Activated T-helper 9 cell treated with anti-CD3 and anti-CD28 coated beads, Interleukin-2, amount 50 U/mL, for 16 hours (primary cell): Measurements from ENCODE around the gene SF3A1.

Experiments
- DNase-seq: peaks from one replicate; pipeline ENCODE4 v3.0.0-alpha.2; 2020; ENCODE audit warnings: low read depth

The SF3A1 gene

DNA sequence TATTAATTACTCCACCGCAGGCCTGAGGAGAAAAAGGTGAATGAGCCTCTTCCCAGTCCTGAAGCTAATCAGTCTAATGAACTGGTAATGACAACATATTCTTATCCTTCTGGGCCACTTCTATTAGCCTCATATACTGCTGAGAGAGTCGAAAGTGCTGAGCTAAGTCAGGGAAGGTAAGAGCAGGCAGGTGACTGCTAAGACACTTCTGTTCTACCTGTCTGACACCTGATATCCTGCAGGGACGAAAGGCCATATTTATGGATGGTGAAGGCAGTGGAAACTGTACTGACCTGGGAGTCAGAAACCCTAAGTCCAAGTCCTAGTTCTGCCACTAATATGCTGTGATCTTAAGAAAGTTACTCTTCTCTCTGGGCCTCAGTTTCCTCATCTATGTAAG is 33.4 kb downstream of the SF3A1 start:
- DNase-seq: no peak

DNA sequence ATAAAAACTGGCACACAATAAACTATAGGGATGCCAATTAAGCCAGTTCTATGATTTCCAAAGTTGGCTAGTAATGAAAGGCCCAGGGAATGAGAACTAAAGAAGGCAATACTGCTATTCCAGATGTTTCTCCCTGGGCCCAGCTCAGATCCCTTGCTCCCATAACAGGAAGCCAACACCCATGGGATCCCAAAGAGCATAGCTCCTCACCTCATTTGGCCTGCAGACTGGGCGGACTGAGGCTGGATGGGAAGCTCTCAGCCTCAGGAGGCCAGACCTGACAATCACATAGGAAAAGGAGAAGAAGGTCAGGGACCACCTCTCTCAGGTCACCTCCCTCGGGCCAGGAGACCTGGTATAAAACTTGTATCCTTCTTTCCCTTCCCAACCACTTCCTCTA is 35.2 kb downstream of the SF3A1 start:
- DNase-seq: no peak

DNA sequence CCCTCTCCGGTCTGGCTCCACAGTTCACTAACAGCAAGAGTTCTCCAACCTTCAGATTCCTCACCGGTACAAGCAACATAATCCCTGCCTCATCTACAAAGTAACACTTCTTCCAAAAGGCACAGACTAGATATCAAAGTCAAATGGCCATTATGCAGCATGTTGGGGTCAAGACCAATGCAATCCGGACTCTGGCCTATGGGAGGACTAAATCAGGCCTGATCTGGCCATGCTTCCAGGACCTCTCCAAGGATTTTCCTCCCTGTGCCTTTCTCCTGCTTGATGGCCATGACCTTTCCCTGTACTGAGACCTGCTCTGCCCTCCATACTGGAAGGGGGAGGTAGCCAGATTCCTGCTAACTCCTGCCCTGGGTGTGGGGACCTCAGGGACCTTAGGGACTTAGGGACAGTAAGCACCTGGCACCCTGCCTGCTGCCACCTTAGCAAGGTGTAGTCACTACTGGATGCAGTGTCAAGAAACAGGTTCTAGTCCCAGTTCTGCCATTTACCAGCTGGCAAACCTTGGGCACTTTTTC is 36.6 kb downstream of the SF3A1 start:
- DNase-seq: no peak

DNA sequence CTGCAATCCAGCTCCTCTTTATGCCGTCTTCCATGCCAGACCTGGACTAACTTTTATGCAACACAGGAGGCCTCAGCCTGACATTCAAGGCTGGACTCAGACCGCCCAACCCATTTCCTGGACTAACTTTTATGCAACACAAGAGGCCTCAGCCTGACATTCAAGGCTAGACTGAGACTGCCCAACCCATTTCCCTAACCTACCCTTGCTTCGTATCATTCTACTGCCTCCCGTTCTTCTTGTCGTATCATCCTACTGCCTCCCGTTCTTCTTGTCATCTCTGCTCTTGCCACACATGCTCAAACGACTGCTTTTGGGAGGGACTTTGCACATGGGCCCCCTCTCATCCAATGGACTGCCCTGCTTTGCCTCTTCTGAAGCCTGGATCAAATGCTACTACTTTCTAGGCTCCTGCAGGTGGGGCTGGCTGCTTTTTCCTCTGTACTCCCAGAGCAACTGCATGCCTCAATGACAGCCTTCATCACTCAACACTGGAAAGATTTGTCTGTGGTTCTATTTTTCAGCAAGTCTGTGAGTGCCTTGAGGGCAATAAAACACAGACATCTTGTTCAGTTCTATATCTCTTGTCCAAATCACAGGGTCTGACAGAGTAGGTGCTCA is 37.8 kb downstream of the SF3A1 start:
- DNase-seq: no peak

DNA sequence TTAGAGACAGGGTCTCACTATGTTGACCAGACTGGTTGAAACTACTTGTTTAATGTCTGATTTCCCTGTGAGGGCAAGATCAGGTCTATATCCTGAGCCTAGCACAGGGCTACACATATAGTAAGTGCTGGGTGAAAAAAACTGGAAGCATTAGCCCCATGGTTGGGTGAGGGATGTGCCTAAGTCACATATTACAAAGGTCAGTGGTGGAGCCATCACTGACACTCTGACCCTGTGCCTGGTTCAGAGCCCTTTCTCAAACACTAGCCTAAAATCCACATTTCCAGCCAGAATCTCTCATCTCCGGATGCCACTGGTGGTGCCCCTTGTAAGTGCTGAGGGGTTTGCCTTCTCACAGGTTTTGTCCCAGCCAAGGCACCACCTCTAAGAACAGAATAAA is 38.9 kb downstream of the SF3A1 start:
- no peak for DNase-seq

DNA sequence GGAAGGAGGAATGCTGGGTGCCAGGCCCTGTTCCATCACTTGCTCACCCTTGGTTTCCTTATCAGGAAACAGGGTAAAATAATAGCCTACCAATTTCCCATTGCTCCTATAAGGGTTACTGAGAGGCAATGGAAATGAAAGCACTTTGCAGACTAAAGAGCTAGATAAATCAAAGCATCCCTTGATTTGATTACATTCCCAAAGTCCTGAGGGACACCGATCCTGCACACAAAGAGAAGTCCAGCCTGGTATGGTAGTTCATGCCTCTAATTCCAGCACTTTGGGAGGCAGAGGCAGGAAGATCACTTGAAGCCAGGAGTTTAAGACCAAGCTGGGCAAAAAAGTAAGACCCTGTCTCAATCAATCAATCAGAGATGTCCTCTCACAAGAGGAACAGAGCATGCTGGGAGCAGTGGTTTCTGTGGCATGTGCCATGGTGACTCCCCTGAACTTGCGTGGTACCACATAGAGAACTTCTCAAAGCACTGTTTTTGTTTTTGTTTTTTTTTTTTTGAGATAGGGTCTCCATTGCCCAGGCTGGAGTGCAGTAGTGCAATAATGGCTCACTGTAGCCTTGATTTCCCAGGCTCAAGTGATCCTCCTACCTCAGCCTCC is 40.6 kb downstream of the SF3A1 start:
- DNase-seq: no peak

DNA sequence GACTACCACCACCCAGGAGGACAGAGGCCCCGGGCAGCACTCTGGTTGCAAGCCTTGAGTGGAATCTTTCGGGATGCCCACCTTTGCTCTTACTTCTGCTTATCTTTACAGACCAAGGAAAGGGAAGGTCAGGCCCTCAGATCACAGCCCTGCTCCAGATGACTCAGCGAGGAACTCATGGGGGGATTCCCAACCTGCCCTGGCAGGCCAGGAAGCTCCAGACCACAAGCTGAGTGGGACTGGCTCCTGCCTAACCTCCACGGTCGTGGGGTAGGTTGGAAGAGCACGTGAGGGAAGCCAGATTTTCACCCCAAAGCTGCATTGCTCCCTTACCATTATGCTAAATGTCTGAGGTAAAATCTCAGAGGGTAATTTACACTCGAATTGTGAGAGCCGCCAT is 41.8 kb downstream of the SF3A1 start:
- DNase-seq: peak; percentile 50

DNA sequence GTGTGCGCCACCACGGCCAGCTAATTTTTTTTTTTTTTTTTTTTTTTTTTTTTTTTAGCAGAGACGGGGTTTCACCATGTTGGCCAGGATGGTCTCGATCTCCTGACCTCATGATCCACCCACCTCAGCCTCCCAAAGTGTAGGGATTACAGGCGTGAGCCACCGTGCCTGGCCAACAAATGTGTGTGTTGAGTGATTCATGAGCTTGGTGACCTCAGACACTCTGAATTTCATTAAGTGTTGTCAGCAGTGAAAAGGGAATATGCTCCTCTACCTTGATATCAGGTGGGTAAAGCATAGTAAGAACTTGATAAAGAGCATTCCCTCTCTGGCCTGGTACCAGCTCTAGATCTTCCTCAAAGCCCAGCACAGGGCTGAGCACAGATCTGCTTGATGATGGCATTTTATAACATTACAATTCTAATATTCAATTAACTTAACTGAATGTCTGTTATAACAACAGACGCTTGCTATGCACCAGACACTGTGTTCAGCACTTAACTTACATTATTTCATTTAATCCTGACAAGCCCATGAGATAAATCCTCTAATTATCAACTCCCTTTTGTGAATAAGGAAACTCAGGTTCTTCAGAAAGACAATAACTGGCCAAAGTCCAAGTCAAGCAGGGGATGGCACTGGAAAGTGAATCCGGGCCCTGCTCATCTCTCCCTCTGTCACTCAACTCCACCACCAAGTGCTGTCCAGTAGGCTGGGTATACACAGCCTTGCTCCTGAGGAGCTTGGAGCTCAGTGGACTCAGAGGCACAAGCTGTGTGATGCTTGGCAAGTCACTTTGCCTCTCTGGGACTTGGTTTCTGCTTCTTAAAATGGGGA is 42.9 kb downstream of the SF3A1 start:
- DNase-seq: no peak

DNA sequence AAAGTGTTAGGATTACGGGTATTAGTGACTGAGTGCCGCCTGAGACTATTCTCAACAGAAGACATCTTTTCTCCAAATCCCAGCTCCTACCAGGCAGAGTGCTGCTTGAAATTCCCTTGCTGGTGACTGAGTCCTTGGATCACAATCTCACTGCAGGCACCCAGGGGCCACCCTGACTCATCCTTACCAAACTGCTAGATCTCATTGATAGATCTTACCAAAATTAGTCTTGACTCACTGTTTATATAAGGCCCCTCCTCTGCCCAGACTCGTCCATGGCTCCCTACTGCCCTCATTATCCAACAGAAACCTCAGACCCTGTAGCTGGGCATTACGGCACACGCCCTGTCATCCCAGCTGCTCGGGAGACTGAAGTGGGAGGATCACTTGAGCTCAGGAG is 44.6 kb downstream of the SF3A1 start:
- DNase-seq: no peak

DNA sequence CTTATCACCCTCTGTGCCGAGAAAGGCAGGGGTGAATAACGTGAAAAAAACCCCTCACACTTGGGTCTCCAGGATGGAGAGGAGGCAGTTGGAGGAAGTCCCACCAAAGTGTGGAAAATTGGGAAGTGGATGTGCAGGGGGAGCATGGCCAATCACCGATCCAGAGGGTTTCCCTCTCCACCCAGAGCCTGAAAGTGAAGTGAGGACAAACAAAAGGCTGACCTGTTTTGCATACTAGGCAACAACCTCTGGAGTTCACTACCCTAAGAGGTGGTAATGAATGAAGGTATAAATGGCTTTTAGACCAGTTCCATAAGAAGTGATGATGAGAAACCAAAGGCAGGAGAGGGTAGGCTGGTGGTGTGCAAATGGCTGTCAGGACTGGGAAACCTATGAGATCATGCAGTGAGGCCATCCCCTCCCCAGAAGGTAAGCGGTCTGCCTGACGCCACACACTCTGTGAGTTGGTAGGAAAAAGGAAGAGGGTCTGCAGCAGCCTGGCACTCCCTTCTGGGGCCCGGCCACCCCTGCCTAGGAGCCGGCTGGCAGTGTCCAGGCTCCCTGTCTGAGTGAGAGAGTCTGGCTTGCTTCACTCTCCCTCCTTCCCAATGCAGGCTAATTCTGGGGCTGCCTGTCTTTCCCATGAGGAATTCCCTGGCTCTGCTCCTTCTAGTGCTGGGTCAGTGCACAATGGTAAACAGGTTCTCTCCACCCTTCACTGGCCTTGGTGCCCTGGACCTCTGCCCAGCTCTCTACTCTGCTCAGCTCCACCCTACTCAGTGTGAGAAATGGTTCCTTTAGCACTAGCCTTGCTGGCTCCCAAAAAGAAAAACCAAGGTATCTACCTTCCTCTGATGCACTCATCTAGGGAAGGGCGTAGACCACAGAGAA is 45.6 kb downstream of the SF3A1 start:
- DNase-seq: no peak

DNA sequence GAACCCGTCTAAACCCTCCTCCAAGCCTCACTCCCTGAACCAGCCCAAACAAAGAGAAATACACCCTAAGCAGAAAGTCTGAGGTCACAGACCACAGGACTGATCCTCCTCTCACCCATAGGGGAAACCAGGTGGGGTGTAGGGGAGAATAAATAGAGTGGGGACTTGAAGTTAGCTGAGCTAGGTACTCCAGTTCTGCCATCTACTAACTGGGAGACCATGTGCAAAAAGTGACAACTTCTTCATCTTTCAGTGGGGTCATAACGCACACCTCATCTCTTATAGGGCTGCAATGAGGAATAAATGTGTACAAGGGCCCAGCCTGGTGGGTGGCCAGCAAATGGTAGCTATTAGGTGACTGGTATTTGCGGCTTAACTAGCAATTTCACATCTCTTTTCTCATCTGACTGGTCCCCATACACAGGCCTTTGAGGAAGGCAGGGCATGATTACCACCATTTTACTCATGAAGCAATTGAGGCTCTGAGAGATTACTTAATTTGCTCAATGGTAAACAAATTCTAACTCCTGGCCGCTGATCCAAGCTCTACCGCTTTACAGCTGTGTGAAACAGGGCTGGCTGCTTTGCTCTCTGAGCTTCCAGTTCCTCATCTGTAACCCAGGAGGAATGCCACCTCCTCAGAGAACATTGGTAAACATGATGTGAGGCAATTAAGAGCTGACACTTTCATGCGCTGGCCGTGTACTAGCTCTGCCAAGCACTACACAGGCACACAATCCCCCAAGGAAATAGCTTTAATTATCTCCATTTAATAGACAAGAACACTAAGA is 46.5 kb downstream of the SF3A1 start:
- DNase-seq: no peak

DNA sequence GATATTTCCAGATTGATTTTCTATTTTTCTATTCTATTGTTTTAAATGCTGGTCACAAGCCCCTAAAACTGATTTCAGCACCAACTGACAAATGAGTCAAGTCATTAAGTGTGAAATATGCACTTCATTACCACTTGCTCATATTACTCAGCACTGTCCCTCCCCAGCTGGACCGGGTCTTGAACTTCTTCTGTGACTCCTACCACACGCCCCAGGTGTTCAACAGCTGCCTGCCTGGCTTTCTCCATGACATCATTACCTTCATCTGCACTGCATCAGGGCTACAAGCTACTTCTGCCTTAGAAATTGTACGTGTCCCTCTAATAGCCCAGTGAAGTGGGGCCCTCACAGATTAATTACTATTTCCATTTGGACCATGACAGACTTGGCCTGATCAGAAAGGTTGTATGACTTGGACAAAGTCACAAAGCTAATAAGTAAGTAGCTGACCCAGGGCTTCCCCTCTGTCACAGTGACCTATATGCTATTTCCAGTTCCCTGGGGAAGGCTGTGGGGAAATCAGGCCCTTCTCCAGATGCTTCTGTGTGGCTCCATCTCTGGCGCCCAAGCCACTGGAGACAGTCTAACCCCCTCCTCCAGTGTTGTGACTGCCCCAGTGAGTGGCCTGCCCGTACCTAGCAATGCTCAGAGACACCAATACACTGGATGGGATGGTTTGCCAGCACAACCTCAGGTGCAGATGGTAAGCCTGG is 48.0 kb downstream of the SF3A1 start:
- no peak for DNase-seq

DNA sequence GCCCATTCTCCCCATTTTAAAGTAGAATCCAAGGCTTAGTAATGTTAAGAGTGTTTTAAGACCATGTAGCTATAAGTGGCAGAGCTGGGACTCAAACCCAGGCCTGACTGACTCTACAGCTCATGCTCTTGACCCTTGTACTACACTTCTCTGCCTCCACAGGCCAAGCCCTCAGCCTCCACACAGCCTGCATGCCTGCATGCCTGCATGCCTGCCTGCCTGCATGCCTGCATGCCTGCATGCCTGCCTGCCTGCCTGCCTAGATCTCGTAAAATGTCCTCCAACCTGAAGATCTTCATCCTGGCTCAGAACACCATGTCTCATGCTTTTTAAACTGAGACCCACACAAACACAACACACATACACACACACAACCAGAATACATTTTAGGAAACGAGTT is 48.6 kb downstream of the SF3A1 start:
- DNase-seq: no peak

DNA sequence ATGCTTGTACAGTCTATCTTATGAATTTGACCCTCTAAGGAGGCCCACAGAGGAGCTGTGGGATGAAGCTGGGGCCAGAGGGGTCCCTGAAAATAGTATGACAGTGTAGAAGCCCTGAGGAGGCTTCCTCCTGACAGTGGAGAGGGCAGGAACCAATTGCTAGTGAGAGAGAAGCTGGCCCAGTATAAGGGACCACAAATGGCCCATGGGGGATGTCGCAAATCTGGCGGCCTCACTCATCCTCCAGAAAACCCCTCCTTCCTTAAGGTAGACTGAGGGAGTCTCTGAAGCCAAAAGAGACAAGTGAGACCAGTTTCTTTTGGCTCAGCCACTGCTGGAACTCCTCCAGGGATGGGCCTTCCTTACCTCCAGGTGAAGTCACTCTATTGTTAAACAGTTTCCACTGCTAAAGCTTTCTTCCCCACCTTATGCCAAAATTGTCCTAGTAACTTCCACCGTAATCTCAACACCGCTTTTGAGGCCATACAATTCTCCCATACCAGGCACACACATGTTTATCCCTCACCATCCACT is 49.6 kb downstream of the SF3A1 start:
- no peak for DNase-seq

DNA sequence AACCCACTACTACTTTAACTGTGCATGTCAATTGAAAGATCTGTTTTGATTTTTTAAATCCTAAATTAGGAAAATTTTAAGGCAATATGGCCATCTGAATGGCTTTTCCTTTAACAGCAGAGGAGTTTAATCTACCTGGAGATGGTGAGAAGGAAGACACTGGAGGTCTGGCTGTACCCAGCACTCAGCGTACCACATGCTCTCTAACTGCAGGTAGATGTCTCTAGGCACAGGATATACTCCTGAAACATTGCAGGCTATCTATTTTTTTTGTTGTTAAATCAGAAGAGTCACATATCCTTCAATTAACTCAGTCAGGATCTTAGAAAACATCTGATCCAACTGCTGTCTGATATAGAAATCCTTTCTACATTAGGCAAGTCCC is 50.1 kb downstream of the SF3A1 start:
- no peak for DNase-seq

DNA sequence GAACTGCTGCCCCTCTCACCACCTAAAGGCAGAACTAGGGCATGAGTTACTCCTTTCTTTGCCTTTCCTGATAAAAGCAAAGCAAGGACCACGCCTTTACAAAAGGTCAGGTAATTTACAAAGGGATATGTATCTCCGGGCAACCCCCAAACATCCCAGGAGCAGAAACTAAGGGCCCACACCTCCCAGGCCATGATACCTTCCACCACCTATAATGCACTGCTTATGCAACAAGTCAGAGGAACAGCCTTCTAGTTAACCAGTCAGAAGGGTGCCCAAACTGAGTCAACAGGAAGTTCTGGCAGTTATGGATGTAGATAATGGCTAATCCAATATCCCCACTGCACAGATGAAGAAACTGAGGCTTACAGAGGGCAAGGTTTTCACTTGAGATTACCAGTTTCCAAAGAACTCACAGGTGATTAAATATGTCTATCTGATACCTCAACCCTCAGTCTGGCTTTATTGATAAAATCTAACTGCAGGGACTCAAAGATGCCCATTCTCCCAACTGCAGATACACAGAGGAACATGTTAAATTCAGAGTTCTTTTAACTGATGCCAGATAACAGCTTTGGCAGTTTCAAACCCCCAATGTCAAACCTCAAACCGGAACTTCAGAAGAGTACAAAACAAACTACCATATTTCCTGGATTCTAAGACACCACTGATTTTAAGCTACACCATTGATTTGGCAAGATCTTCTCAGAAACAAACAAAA is 50.6 kb downstream of the SF3A1 start:
- DNase-seq: no peak

DNA sequence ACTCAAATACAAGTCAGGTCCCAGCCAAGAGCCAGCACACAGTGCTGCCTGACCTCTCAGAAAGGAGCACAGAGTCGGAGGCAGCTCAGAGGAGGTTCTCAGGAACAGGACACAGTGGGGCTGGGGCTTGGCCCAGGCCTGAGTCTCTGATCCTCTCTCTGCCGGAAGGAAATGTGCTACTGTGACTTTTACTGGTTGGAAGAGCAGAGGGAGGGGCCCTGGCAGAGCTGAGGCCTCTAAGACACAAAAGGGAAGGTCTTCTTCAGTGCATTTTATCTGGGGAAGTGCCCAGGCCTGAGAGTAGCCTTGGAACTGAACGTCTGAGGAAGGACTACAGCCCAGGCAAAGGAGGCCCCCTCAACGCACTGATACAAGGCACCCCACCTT is 51.2 kb downstream of the SF3A1 start:
- no peak for DNase-seq

DNA sequence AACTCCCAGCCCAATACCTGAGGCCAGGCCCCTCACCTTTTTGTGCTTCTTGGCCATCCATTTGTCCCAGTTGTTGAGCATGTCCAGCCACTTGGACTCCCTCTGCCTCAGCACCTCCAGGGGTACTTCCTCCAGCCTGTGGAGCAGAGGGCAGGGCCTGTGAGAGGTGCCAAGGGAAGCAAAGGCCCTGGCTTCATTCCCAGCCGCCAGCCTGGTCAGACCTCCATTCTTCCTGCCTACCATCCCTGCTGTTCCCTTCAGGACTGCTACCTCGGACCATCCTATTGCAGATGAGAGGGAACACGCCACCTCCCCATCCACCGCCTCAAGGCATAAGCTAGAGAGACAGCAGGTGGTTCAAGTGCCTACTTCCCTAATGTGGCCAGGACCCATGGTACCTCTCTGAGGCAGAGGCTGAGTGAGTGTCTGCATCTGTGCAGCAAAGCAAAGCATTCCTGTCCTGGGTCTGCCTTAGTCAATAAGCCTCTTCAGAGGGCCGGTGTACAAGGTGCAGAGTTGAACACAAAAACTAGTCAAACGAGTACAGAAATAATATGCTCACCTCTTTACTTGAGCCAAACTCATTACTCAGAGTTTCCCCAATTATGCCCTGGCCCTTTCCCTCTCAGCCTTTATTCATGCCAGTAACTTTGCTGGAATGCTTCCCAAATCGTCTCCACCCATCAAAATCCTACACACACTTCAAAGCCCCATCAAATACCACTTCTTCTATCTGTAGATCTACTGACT is 52.0 kb downstream of the SF3A1 start:
- no peak for DNase-seq

DNA sequence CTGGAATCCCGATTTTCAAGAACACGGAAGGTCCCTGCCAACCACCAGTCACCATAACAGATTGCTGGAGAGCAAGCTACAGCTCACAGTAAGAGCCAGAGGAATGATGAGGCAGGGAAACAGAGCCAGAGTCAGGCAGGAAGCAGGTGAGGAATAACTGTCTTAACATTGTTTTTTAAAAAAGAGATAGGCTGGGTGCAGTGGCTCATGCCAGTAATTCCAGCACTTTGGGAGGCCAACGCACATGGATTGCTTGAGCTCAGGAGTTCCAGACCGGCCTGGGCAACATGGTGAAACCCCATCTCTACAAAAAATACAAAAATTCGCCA is 53.9 kb downstream of the SF3A1 start:
- DNase-seq: no peak
